GM12892 (cell line): ENCODE results near the gene HMOX2.

Source experiments
- POLR2A ChIP-seq: IDR thresholded peaks from 2 replicates; pipeline ENCODE4 v1.6.1; 2011; ENCODE audit warnings: low read depth, low read length, control low read depth
- POLR2AphosphoS5 ChIP-seq: IDR thresholded peaks from 2 replicates; pipeline ENCODE4 v1.6.1; 2011; ENCODE audit warnings: low read depth, low read length, control low read depth

GRCh38 chr16:4431023-4431422 is 45.2 kb upstream of the HMOX2 start:
- TF ChIP-seq POLR2A (no peak), POLR2AphosphoS5 (no peak)
